ENCODE results near the gene ZC3H13.

The ZC3H13 gene

GRCh38 chr13:45954836-45955800, 97.4 kb downstream of the ZC3H13 start:
- TF ChIP-seq CTCF (IDR thresholded peaks at IDR 0.05; ENCODE audit: low read depth, low read length) = no peak
- no peak overlapping the region for H3K4me3 ChIP-seq (ENCODE audit: low read depth, low read length)

GRCh38 chr13:45953082-45953481, 99.5 kb downstream of the ZC3H13 start:
- no peak for TF ChIP-seq CTCF (IDR thresholded peaks at IDR 0.05; ENCODE audit: low read depth, low read length)
- H3K4me3 ChIP-seq (ENCODE audit: low read depth, low read length) = no peak overlapping the region

DNA sequence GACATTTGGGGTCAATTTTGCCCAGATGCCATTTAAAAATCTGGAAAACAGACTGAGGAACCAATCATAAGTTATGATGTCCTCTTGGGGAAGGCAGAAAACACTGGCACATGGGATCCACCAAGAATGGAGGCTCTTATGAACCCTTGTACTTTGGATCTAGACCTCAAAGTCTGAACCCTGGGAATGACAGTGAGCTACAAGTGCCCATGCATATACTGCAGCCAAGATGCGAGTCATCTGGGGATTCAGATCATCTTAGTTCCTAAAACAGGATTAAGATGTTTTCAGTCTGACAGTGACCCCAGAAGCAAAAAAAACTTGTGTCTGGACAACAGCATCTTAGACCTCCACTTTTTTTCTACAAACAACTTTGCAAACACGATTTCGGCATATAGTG, 100.8 kb downstream of the ZC3H13 start:
- no peak for TF ChIP-seq CTCF (IDR thresholded peaks at IDR 0.05; ENCODE audit: low read depth, low read length)
- H3K4me3 ChIP-seq (ENCODE audit: low read depth, low read length) = no peak overlapping the region

GRCh38 chr13:45951166-45951565, 101.4 kb downstream of the ZC3H13 start:
- H3K4me3 ChIP-seq (ENCODE audit: low read depth, low read length) = no peak overlapping the region
- no peak for TF ChIP-seq CTCF (IDR thresholded peaks at IDR 0.05; ENCODE audit: low read depth, low read length)

GRCh38 chr13:45950386-45951000, 102.1 kb downstream of the ZC3H13 start:
- H3K4me3 ChIP-seq (ENCODE audit: low read depth, low read length) = no peak overlapping the region
- TF ChIP-seq CTCF (IDR thresholded peaks at IDR 0.05; ENCODE audit: low read depth, low read length) = no peak

DNA sequence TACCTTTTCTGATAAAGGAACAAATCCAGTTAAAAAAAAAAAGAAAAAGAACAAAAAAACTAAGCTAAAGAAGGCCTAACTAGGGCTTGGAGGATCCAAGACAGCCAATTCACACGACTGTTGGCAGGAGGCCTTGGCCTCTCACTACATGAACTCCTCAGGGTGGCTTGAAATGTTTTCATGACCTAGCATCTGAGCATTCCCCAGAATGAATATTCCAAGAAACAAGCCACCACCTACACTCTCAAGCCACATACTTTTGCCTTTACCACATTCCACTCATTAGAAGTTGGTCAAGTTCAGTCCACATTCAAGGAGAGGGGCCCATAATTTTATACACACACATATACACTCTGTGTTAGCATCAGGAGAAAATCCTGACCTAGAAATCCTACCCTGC, 103.4 kb downstream of the ZC3H13 start:
- no peak for TF ChIP-seq CTCF (IDR thresholded peaks at IDR 0.05; ENCODE audit: low read depth, low read length)
- H3K4me3 ChIP-seq (ENCODE audit: low read depth, low read length) = no peak overlapping the region

GRCh38 chr13:45943965-45944364, 108.6 kb downstream of the ZC3H13 start:
- TF ChIP-seq CTCF (IDR thresholded peaks at IDR 0.05; ENCODE audit: low read depth, low read length) = no peak
- H3K4me3 ChIP-seq (ENCODE audit: low read depth, low read length) = no peak overlapping the region
